Esophagus muscularis mucosa (tissue), 3 donors: Measurements from ENCODE around the gene NUS1.

Experiments
- POLR2A ChIP-seq: fragments of 450-650 bp; IDR thresholded peaks from one replicate; pipeline ENCODE4 v1.6.1; 2017; ENCODE audit warnings: antibody characterized with exemption, moderate library complexity, mild to moderate bottlenecking, low read depth
- TF ChIP-seq, protein P1 (sequence below), 3 experiments: fragments of 200-600 bp in 2 of 3; fragments of 450-650 bp in 1 of 3; sonication (generic) in 2 of 3; IDR thresholded peaks; one replicate each; pipeline ENCODE4 v1.5.1; 2017 to 2019; ENCODE audit warnings: antibody characterized with exemption in 3 of 3, mild to moderate bottlenecking in 2 of 3, moderate library complexity in 1 of 3

DNA sequence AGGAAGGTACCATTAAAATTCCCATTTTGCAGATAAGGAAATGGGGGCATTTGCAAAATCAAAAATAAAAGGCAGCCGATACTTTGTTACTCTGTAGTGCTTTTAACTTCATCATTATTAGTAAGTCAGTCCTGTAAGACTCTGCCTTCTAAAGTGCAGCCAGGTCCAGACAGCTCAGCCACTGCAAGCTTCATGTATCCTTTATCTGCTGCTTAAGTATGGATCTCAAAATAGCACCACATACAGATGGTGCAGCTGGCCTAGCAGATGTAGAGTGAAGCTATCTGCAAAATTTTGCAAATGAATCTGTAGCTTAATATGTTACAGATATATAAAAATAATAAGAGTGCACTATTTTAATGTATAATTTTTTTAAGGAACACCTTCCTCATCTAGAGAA lies 53.4 kb downstream of the NUS1 start:
- TF ChIP-seq, protein P1, sequence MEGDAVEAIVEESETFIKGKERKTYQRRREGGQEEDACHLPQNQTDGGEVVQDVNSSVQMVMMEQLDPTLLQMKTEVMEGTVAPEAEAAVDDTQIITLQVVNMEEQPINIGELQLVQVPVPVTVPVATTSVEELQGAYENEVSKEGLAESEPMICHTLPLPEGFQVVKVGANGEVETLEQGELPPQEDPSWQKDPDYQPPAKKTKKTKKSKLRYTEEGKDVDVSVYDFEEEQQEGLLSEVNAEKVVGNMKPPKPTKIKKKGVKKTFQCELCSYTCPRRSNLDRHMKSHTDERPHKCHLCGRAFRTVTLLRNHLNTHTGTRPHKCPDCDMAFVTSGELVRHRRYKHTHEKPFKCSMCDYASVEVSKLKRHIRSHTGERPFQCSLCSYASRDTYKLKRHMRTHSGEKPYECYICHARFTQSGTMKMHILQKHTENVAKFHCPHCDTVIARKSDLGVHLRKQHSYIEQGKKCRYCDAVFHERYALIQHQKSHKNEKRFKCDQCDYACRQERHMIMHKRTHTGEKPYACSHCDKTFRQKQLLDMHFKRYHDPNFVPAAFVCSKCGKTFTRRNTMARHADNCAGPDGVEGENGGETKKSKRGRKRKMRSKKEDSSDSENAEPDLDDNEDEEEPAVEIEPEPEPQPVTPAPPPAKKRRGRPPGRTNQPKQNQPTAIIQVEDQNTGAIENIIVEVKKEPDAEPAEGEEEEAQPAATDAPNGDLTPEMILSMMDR (IDR thresholded peaks at IDR 0.05): no peak
- TF ChIP-seq POLR2A: no peak
